Fibroblast of skin of abdomen (primary cell): Measurements from ENCODE around the gene OPCML.
"Not testable (repeated sequence)": the region's sequence is repeated elsewhere in the genome, so short reads cannot be mapped to it uniquely, and the experiment has no call there.

Source experiments
- DNase-seq: peaks from one replicate; pipeline ENCODE4 v3.0.0-alpha.2; 2013

Gene OPCML

DNA sequence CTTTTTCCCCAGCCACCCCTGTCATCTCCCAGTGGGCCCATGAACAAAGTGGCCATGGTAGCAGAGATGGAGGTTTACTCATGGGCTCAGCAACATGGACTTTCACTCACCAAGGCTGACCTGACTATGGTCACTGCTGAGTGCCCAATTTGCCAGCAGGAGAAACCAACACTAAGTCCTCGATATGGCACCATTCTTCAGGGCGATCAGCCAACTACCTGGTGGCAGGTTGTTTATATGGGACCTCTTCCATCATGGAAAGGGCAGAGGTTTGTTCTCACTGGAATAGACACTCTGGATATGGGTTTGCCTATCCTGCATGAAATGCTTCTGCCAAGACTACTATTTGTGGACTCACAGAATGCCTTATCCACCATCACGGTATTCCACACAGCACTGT, 1152.8 kb downstream of the OPCML start:
- no peak for DNase-seq

DNA sequence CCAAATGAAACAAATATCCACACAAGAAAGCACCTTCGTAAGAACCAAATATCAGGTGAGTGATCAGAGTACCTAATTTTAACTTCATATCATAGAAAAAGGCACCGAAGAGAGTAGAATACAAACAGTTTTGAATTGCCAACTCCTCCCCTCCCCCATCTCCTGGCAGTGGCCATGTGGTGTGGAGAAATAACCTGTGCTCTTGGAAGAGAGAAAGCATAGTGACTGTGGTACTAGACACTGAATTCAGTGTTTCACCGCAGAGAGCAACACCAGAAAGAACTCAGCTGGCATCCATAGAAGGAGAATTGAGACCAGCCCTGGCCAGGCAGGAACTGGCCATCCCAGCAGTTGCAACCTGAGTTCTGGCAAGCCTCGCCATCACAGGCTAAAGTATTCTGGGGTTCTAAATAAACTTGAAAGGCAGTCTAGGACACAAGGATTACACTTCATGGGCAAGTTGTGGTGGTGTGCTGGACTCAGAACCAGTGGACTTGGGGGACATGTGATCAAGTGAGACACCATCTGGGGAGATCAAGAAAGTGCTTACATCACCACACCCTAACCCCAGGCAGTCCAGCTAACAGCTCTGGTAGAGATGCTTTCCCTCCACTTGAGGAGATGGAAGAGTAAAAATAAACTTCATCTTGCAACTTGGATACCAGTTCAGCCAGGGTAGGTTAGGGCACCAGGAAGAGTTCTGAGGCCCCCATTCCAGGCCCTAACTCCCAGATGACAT, 1158.7 kb downstream of the OPCML start:
- DNase-seq = no peak

DNA sequence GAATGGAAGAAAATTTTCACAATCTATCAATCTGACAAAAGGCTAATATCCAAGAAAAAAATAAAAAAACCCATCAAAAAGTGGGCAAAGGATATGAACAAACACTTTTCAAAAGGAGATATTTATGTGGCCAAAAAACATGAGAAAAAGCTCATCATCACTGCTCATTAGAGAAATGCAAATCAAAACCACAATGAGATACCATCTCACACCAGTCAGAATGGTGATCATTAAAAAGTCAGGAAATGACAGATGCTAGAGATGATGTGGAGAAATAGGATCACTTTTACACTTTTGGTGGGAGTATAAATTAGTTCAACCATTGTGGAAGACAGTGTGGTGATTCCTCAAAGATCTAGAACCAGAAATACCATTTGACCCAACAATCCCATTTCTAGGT, 1162.2 kb downstream of the OPCML start:
- not testable (repeated sequence) for DNase-seq

- DNase-seq = no peak
Observed at GRCh38 chr11:132367293-132367692, 1165.0 kb downstream of the OPCML start.

- no peak for DNase-seq
Observed at GRCh38 chr11:132365650-132366049, 1166.7 kb downstream of the OPCML start.
